Calu3 (cell line): ENCODE results near the gene BPTF. TPM values are rescaled to one million over a fixed set of nuclear protein-coding genes. Genes with fewer than 3 reads are reported as not detected.
"Not testable (repeated sequence)": the region's sequence is repeated elsewhere in the genome, so short reads cannot be mapped to it uniquely, and the experiment has no call there.

Experiments
- BruUV-seq: library from RNA; stranded (reverse); fragments of 400-500 nt; replicated peaks from 2 replicates; lab custom pipeline; 2021; lab: Mats Ljungman, UMichigan
- CTCF ChIA-PET: fragments of 300-600 bp; sonication (Branson Sonifier 250); formaldehyde crosslinking; loops from one replicate; lab custom pipeline; 2022; ENCODE audit warnings: antibody characterized with exemption; lab: Charles Lee
- DNase-seq: peaks from one replicate; pipeline ENCODE4 v3.0.0; 2022
- H3K27ac Mint-ChIP-seq: one replicate; pipeline ENCODE4 v1.8.0; 2022; ENCODE audit warnings: mixed read lengths; ENCODE audit not compliant: unreplicated experiment
- H3K27me3 Mint-ChIP-seq: one replicate; pipeline ENCODE4 v1.8.0; 2022; ENCODE audit warnings: mixed read lengths; ENCODE audit not compliant: unreplicated experiment
- H3K36me3 Mint-ChIP-seq: one replicate; pipeline ENCODE4 v1.8.0; 2022; ENCODE audit warnings: mild to moderate bottlenecking, moderate library complexity, mixed read lengths; ENCODE audit not compliant: insufficient read depth, unreplicated experiment
- H3K4me1 Mint-ChIP-seq: one replicate; pipeline ENCODE4 v1.8.0; 2022; ENCODE audit warnings: mild to moderate bottlenecking, low read depth, mixed read lengths; ENCODE audit not compliant: unreplicated experiment
- H3K4me3 Mint-ChIP-seq: one replicate; pipeline ENCODE4 v1.8.0; 2022; ENCODE audit warnings: mild to moderate bottlenecking, low read depth, moderate library complexity, mixed read lengths; ENCODE audit not compliant: unreplicated experiment
- H3K9me3 Mint-ChIP-seq: one replicate; pipeline ENCODE4 v1.8.0; 2022; ENCODE audit warnings: low read depth, mixed read lengths; ENCODE audit not compliant: unreplicated experiment
- CTCF ChIP-seq: fragments of 200-600 bp; IDR thresholded peaks from one replicate; pipeline ENCODE4 v1.8.0; 2022; ENCODE audit warnings: antibody characterized with exemption; ENCODE audit not compliant: unreplicated experiment
- intact Hi-C: fragments of 100-400 bp; cut with micrococcal nuclease; formaldehyde crosslinking; loops from one replicate; pipeline ENCODE4 v1.10.0; 2022; ENCODE audit not compliant: unreplicated experiment
- total RNA-seq: library from RNA; stranded (reverse); gene quantifications from 2 replicates; pipeline ENCODE4 v1.2.3, GENCODE V29; 2022

The BPTF gene
- total RNA-seq, 1 experiment from 2014 or later = 66.8 TPM

GRCh38 chr17:67980456-67980855 lies 155.2 kb downstream of the BPTF start:
- H3K27ac Mint-ChIP-seq = no peak overlapping the region

GRCh38 chr17:67980883-67981282 lies 155.6 kb downstream of the BPTF start:
- H3K4me3 Mint-ChIP-seq, DNase-seq, H3K9me3 Mint-ChIP-seq, H3K27me3 Mint-ChIP-seq, intact Hi-C loops, H3K27ac Mint-ChIP-seq, BruUV-seq, H3K4me1 Mint-ChIP-seq, H3K36me3 Mint-ChIP-seq: not testable (repeated sequence)
- CTCF ChIA-PET = interaction anchor here (0.9 kb wide), 1 partner anchor 38 kb away, joined by 3 read pairs; no protein-coding TSS in a partner anchor

More at GRCh38 chr17:67980456-67980855, 155.2 kb downstream of the BPTF start:
- TF ChIP-seq CTCF = no peak
- intact Hi-C loops = no loop called here
- BruUV-seq = no TSS peak
- no peaks in the 10 kb centered on the region for H3K4me1 Mint-ChIP-seq
- H3K27me3 Mint-ChIP-seq = no peaks in the 10 kb centered on the region
- no peak for DNase-seq
- H3K9me3 Mint-ChIP-seq = no peaks in the 10 kb centered on the region
- CTCF ChIA-PET = interaction anchor here (0.9 kb wide), 1 partner anchor 38 kb away, joined by 3 read pairs; no protein-coding TSS in a partner anchor
- no peak overlapping the region for H3K4me3 Mint-ChIP-seq
- H3K36me3 Mint-ChIP-seq = peaks cover 5% of the 10 kb centered on the region

GRCh38 chr17:67982034-67982640 lies 156.8 kb downstream of the BPTF start:
- Mint-ChIP-seq H3K27me3 (no peaks in the 10 kb centered on the region), H3K27ac (no peak overlapping the region), H3K4me3 (no peak overlapping the region), H3K9me3 (no peaks in the 10 kb centered on the region), H3K4me1 (no peaks in the 10 kb centered on the region), H3K36me3 (peaks cover 5% of the 10 kb centered on the region)
- intact Hi-C loops = no loop called here
- no TSS peak for BruUV-seq
- CTCF ChIA-PET = interaction anchor here (0.7 kb wide), 1 partner anchor 155 kb away, joined by 3 read pairs; no protein-coding TSS in a partner anchor
- DNase-seq = no peak
- TF ChIP-seq CTCF = no peak

GRCh38 chr17:67982686-67983382 lies 157.5 kb downstream of the BPTF start:
- Mint-ChIP-seq H3K4me3 (no peak overlapping the region), H3K27ac (no peak overlapping the region), H3K9me3 (no peaks in the 10 kb centered on the region), H3K36me3 (peaks cover 5% of the 10 kb centered on the region), H3K27me3 (no peaks in the 10 kb centered on the region), H3K4me1 (no peaks in the 10 kb centered on the region)
- CTCF ChIA-PET = no interaction called here
- DNase-seq = no peak
- no TSS peak for BruUV-seq
- no peak for TF ChIP-seq CTCF
- intact Hi-C loops = no loop called here

GRCh38 chr17:67983383-67983688 lies 158.0 kb downstream of the BPTF start:
- H3K4me1 Mint-ChIP-seq = no peaks in the 10 kb centered on the region
- no peaks in the 10 kb centered on the region for H3K9me3 Mint-ChIP-seq
- intact Hi-C loops = no loop called here
- BruUV-seq = no TSS peak
- H3K27me3 Mint-ChIP-seq = no peaks in the 10 kb centered on the region
- no peak for TF ChIP-seq CTCF
- CTCF ChIA-PET = no interaction called here
- peaks cover 5% of the 10 kb centered on the region for H3K36me3 Mint-ChIP-seq
- H3K27ac Mint-ChIP-seq = no peak overlapping the region
- no peak overlapping the region for H3K4me3 Mint-ChIP-seq
- no peak for DNase-seq
